CD4-positive, alpha-beta T cell treated with Interleukin-12 subunit alpha and Interleukin-12 subunit beta, for 1 hour (primary cell): ENCODE results near the gene SORCS2.

Experiments
- DNase-seq: peaks from one replicate; pipeline ENCODE4 v3.0.0-alpha.2; 2020

SORCS2 gene

DNA sequence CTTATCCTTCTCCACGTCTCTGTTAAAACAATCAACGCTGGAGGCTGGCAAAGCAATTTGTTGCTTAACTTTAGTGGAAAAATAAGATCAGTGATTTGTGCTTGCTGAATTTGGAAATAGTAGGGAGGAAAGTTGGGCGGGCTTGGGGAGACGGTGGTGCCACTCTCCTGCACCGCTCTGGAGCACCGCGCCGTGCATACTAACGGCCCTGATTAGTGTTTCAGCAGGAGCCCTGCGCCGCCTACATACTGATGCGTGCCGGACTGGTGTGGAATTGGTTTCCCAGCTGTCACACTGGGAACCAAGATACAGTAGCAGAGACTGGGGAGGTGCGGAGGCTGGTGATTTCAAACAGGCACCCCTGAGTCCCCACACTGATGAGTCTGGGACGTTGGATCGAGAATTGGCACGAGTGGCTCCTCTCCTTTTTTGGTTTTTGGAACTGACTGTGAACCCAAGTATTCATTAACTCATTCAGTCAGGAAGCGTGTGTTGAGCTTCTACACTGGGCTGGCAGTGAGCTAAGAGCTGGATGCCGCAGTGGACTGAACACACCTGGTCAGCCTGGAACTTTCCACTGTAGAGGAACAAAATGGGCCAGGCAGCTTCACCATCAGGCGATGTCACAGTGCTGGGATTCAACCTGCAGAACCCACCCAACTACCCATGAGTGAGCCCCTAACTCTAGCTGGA lies 271.4 kb downstream of the SORCS2 start:
- DNase-seq, result no peak

GRCh38 chr4:7464259-7464655 lies 271.9 kb downstream of the SORCS2 start:
- no peak for DNase-seq

GRCh38 chr4:7465017-7465416 lies 272.7 kb downstream of the SORCS2 start:
- no peak for DNase-seq

DNA sequence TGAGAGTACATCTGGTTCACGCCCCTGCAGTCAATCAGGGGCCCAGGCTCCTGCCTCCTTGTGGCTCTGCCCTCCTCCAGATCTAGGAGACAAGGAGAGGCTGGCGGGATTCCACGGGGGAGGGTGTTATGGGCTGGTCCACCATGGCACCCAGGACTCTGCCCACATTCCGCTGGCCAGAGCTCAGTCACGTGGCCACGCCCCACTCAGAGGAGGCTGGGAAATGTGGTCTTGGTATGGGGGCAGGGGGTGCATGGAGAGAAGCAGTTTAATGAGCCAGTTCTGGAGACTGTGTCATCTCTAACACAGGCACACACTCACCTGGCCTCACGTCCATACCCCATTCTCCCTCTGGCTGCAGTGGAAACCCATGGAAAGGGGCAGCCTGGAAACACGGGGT lies 273.9 kb downstream of the SORCS2 start:
- DNase-seq, result no peak

DNA sequence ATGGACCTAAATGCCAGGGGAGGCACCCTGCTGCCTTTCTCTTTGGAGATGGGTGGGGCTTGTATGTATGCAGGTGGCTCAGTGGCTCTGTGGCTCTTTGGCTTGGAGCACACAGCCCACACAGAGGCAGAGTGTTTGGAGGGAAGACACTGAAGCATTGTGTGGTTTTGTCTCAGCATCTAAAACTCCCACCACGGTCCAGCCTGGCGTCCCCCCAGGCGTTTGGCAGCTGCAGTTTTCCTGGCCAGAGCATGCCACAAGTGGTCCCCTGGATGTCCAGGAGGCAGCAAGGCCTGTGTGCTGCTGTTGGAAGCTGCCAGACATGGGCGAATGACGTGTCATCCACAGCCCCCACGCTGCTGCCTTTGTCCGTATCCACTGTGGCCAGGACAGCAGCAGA lies 274.6 kb downstream of the SORCS2 start:
- no peak for DNase-seq

- DNase-seq, result no peak
These were observed 275.1 kb downstream of the SORCS2 start for GRCh38 chr4:7467471-7467870.

DNA sequence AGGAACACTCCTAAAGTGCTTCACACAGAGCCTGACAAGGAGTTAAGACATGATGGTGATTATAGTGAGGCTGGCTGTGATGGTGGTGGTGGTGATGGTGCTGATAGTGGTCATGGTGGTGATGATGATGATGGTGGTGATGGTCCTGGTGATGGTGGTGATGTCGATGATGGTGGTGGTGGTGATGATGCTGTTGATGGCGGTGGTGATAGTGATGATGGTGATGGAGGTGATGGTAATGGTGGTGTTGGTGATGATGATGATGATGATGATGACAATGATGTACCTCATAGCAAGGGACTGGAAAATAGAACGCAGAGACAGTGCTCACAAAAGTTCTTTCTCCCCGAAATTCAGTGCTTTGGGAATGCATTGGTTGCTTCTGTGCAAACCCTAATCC lies 276.7 kb downstream of the SORCS2 start:
- DNase-seq, result no peak

GRCh38 chr4:7470111-7470510 lies 277.8 kb downstream of the SORCS2 start:
- DNase-seq, result no peak

- no peak for DNase-seq
These were observed 278.3 kb downstream of the SORCS2 start for GRCh38 chr4:7470522-7471128.

DNA sequence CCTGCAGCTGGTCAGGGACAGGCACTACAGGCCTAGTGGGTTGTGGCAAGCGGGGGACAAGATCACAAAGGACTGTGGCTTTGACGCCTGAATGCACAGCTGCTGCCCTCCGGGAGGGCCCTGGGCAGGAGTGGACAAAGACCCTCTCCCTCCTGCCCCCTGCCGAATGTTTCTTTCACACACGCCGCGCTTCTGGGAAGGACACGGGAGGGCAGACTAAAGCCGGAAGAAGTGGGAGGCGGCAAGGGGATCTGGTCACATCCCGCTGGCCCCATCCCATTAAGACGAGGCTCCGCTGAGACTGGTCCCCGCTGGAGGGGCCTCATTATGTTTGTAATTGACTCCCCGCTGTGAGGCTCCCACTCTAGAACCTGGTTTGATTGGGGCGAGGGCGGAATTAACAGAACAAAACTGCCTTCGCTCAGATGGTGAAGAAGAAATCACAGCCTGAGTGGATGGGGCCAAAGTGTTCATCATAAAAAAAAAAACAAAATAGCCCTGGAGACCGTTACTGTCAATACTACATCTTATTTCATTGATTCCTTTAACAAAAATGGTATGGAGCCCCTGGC lies 280.2 kb downstream of the SORCS2 start:
- no peak for DNase-seq

GRCh38 chr4:7473081-7473480 lies 280.7 kb downstream of the SORCS2 start:
- DNase-seq, result no peak

DNA sequence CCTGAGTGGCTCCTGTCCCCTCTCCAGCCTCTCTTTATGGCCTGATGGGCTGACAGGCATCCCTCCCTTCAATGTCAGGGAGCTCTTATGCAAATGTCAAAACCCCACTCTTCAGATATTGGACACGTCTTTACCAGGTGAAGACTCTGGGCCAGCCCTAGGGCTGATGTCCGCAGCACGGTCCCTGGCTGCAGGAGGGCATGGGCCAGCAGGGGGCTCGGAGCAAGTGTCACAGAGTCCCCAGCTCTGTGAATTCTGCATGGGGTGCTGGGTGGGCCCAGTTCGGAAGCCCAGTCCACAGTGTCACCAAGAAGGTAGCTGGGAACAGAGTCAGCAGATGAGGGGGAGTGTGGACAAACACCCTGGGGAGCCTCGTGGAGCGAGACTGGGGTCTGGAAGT lies 282.0 kb downstream of the SORCS2 start:
- no peak for DNase-seq

DNA sequence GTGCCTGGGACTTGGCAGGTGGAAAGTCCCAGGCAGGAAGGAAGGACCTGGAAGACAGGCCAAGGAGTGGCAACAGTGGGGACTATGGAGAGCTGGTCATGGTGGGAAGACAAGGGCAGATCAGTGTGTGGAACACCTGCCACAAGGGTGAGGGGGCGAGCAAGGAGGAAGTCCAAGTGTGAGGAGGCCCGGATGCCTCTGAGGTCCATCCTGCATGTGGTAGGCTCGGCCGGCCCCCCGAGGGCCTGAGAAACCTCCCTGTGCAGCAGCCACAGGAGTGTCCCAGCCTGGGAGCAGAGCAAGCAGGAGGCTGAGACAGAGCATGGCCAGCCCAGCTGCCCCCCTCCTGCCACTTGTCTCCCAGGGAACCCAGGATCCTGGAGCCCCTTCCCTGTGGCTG lies 282.9 kb downstream of the SORCS2 start:
- DNase-seq, result no peak

- DNase-seq, result no peak
These were observed 284.5 kb downstream of the SORCS2 start for GRCh38 chr4:7476820-7477219.

DNA sequence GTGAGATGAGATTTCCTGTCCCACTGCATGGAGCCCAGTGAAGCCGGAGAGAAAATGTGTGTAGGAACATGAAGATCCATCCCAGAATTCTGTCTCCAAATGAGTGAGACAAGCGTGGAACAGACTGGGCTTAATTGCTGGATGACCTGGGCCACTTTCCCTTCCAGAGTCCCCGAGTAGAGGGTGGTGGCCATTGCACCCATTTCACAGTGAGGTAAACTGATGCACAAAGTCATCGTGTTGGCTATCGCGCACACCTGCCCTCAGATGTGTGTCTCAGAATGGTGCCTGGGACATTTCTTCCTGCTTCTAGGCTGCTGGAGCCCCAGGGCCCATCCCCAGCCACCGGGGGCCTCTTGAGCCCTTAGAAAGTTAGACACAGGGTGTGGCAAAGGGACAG lies 285.4 kb downstream of the SORCS2 start:
- DNase-seq, result no peak

DNA sequence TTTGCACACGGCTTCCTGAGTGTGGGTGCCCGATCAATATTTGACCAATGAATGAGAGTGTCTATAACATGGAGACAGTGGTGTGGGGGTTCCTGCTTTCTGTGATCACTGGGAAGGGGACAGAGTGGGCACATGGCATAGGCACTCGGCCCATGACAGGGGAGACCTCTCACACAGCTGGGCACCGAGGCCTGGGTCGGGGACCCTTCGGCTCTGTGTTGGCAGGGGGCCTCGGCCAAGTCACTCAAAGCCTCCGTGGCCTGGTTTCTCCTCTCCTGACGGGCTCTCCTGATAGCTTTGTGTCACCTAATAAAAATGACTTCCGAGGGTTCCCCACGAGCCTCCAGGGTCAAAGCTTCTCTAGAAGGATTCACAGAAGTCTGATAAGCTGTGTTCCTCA lies 286.3 kb downstream of the SORCS2 start:
- DNase-seq, result no peak

GRCh38 chr4:7480423-7480822 lies 288.1 kb downstream of the SORCS2 start:
- no peak for DNase-seq

DNA sequence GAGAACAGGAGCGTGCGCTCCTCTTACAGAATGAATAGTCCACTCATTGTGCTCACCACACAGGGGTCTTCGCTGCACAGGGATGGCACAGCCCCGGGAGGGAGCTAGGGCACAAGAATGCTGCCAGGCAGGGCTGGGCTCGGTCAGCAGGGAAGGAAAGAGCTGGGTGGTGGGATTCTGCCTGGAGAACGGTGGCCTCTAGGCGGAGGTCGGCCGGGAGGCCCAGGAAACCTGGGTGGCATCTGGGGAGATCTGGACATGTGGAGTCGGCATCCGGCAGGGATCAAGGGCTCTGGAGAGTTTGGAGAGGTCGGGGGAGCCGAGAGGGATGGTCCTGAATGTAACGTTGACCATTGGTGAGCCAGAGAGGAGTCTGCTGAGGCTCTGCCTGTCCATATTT lies 288.9 kb downstream of the SORCS2 start:
- no peak for DNase-seq

- DNase-seq, result no peak
These were observed 292.8 kb downstream of the SORCS2 start for GRCh38 chr4:7485096-7485495.

GRCh38 chr4:7486101-7486500 lies 293.8 kb downstream of the SORCS2 start:
- no peak for DNase-seq

- no peak for DNase-seq
These were observed 295.2 kb downstream of the SORCS2 start for GRCh38 chr4:7487502-7487901.

DNA sequence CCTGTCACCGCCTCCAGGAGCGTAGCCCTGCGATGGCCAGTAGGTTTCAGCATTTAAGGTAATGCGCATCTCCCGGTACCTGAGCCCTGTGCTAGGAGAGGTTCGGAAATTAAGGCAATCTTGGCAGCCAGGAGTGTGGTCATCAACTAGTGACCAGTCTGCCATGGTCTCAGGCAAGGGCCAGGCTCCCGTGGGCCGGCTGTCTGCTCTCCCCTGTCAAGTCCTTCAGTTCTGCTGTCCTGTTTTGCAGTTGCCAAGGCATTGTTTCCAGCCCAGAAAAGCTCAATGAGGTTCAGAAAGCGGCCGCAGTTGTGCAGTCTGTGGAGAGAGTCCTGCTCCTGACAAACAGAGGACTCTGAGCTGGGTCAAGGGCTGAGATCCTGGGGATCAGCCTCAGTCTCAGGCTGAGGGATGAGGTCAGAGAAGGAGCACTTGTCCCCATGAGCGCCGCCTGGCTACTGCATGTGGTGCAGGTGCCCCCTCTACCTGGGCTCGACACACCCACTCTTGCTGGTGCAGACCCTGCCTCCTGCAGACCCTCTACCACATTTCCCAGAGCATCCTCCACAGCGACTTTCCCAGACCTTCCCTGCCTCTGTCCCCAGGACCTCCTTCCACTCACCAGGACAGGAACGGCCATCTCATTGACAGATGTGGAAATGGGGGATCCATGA lies 295.8 kb downstream of the SORCS2 start:
- no peak for DNase-seq

- DNase-seq, result no peak
These were observed 299.6 kb downstream of the SORCS2 start for GRCh38 chr4:7491915-7492314.
